Testis (tissue), 2 donors: Measurements from ENCODE around the gene EIF3F.

ENCODE experiments used
- POLR2A ChIP-seq: fragments of 450-650 bp; IDR thresholded peaks from one replicate; pipeline ENCODE4 v1.6.1; 2017; ENCODE audit warnings: antibody characterized with exemption, mild to moderate bottlenecking, moderate library complexity
- TF ChIP-seq, protein P1 (sequence below), 3 experiments: fragments of 450-650 bp in 2 of 3; fragments of 200-600 bp in 1 of 3; sonication (generic) in 1 of 3; IDR thresholded peaks; one replicate each; pipeline ENCODE4 v1.5.1; 2016 to 2019; ENCODE audit warnings: antibody characterized with exemption in 3 of 3, mild to moderate bottlenecking in 2 of 3, moderate library complexity in 1 of 3

DNA sequence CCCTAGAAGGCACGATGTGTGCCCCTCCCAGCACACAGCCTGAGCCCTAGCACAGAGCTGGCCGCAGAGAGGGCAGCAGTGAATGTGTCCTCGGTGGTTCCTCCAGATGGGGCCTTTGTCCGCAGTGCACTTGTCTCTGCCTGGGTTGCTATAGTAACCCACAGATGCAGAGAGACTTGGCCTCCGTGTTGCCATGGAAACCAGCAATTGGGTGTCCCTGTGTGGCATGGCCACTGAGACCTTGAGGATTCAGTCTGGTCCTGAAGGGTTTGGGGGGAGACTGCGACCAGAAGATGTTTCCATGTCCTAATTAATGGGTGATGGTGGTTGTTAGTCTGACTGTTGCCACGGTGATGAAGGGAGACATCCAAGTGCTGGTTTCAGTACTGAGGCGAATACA lies 51.3 kb downstream of the EIF3F start:
- TF ChIP-seq POLR2A, result no peak
- TF ChIP-seq, protein P1, sequence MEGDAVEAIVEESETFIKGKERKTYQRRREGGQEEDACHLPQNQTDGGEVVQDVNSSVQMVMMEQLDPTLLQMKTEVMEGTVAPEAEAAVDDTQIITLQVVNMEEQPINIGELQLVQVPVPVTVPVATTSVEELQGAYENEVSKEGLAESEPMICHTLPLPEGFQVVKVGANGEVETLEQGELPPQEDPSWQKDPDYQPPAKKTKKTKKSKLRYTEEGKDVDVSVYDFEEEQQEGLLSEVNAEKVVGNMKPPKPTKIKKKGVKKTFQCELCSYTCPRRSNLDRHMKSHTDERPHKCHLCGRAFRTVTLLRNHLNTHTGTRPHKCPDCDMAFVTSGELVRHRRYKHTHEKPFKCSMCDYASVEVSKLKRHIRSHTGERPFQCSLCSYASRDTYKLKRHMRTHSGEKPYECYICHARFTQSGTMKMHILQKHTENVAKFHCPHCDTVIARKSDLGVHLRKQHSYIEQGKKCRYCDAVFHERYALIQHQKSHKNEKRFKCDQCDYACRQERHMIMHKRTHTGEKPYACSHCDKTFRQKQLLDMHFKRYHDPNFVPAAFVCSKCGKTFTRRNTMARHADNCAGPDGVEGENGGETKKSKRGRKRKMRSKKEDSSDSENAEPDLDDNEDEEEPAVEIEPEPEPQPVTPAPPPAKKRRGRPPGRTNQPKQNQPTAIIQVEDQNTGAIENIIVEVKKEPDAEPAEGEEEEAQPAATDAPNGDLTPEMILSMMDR (IDR thresholded peaks at IDR 0.05), result no peak
